HG03159 (cell line): Measurements from ENCODE around the gene ARHGAP44.

ENCODE experiments used
- ATAC-seq: cut with Tn5 transposase; IDR thresholded peaks from one replicate; pipeline ENCODE4 v1.9.1; 2021; ENCODE audit warnings: mild to moderate bottlenecking, moderate library complexity; ENCODE audit not compliant: unreplicated experiment

The ARHGAP44 gene, protein sequence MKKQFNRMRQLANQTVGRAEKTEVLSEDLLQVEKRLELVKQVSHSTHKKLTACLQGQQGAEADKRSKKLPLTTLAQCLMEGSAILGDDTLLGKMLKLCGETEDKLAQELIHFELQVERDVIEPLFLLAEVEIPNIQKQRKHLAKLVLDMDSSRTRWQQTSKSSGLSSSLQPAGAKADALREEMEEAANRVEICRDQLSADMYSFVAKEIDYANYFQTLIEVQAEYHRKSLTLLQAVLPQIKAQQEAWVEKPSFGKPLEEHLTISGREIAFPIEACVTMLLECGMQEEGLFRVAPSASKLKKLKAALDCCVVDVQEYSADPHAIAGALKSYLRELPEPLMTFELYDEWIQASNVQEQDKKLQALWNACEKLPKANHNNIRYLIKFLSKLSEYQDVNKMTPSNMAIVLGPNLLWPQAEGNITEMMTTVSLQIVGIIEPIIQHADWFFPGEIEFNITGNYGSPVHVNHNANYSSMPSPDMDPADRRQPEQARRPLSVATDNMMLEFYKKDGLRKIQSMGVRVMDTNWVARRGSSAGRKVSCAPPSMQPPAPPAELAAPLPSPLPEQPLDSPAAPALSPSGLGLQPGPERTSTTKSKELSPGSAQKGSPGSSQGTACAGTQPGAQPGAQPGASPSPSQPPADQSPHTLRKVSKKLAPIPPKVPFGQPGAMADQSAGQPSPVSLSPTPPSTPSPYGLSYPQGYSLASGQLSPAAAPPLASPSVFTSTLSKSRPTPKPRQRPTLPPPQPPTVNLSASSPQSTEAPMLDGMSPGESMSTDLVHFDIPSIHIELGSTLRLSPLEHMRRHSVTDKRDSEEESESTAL

DNA sequence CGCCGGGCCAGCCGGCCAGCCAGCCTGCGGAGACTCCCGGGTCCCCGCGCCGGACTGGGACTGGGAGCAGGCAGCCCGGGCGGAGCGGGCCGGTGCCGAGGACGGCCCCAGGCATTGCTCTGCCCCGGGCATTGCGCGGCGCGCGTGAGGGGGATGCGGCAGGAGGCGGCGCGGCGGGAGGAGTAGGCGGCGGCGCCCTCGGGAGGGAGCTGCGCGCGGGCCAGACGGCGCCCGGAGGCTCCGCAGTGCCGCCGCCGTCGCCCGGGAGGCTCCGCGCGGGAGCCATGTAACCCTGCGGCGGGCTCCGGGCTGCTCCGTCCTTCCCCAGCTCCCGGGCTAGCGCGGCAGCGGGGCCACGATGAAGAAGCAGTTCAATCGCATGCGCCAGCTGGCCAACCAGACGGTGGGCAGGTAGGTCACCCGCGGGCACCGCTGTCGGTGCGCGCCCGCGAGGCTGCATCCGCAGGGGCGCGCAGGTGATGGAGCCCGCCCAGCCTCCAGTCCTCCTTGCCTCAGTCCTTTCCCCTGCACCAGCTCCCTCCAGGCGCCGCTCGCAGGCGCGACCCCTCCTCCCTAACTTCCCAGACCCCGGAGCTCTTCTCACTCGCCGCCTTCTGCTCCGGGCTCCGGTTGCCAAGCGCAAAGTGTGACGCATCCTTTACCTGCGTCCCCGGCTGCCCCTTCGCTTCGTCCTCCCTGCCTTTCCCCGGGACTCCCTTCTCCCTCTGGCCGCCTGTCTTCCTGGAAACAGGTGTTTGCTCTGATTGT lies at the start of gene ARHGAP44:
Gene ARHGAP44, plus strand, starts transcription at position 18 of the 768 bp plus-strand sequence. Its CDS starts 341 bp downstream, at position 359.
- peak; percentile 78 for ATAC-seq

- ATAC-seq: no peak
Observed at GRCh38 chr17:12739500-12739899, 49.8 kb upstream of the ARHGAP44 start.

DNA sequence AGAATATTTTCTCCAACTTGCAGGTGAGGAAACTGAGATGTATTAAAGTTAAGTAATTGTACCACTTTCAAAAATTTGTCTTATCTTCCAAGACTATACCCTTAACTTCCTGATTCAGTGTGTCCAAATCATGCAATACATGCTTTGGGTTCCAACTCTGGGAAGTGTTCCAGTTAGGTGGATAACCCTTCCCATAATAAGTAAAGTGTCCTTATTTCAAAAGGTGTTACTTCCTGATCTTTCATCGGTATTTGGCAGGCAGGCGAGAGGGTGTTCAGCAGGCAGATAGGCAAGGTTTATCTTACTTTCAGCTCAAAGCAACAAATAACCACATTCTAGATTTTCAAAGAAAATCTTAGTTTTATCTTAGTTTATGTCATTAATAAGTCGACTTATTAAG lies 46.3 kb upstream of the ARHGAP44 start:
- no peak for ATAC-seq

- no peak for ATAC-seq
Observed at GRCh38 chr17:12744298-12744697, 45.0 kb upstream of the ARHGAP44 start.

DNA sequence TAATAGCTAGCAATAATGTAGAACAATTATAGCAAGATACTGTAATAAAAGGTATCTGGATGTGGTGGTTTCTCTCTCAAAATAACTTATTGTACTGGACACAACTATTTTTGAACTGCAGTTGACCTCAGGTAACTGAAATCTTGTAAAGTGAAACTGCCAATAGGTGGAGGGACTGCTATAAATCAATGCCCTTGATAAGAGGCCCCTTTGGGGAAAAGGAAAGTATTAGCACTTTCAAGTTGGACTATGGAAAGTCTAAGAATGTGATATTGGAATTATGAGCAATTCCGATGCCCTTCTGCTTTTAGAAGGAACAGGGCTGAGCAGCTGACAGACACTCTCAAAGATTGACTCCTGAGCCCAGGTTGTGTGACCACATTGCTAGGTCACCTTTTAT lies 44.5 kb upstream of the ARHGAP44 start:
- no peak for ATAC-seq

GRCh38 chr17:12745486-12745885 lies 43.8 kb upstream of the ARHGAP44 start:
- no peak for ATAC-seq

DNA sequence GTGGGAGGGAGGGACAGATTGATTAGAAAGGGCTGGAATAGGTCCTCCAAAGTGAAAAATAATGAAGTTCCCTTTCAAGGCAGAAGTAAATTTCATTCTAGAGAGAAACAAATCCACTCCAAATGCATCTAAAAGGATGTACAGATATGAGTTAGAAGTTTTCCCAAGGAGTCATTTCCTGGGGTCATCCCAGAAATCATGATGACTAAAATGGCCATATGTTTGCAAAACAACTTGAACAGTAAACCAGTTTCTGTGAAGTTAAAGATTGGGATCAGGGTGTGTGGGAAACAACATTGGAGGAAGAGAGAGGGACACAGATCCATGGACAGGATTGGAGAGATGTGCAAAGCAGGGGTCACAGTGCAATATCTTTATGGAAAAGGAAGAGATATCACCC lies 32.5 kb upstream of the ARHGAP44 start:
- ATAC-seq: no peak

GRCh38 chr17:12759090-12759489 lies 30.2 kb upstream of the ARHGAP44 start:
- ATAC-seq: no peak

DNA sequence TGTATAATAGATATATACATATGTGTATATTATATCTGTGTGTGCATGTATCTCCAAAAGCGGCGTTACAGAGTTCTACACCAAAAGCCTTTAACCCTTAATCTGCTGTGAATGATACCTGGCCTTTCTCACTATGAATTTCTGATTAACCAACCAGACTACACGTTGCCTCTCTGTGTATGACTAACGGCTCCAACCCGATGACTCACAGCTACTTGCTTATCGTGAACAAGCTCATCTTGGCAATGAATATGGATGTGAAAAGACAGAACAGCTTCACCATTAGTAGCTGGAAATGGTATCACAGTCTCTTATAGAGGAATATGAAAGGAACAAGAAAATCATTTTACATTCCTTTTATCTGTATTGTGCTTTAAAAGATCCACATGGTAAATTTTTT lies 23.8 kb upstream of the ARHGAP44 start:
- ATAC-seq: no peak

GRCh38 chr17:12768255-12768654 lies 21.0 kb upstream of the ARHGAP44 start:
- ATAC-seq: no peak

DNA sequence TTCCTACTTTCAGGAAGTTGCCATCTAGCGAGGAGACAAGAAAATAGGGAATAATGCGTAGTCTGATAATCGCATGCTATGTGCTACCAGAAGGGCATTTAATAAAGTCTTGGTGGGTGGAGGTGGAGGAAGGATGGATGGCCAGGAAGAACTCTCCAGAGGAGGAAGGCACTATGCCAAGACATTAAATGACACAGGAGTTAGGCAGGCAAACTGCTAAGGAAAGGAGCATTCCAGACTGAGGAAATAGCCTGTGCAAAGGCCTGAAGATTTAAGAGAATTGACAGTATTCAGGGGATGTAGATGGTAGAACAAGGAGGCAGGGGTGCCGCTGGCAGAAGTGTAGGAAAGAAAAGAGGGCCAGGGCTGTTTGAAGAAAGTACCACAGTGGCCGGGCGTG lies 19.3 kb upstream of the ARHGAP44 start:
- ATAC-seq: no peak

DNA sequence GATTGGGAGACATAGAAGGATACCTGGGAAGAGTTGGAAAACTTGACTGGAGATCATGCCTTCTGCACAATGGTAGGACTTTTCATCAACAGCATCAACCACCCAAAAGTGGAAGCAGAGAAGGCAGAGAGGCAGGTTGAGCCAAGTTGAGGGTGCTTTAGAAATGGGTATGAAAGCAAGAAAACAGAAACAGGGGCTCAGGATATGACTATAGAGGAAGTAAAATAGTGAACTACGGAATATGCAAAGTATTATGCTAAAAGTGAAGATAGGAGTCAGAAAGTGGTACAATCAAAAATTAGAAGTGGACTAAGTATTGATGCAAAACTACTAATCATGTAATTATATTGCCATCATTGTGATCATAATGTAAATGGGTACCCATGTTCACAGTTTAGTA lies 16.1 kb upstream of the ARHGAP44 start:
- no peak for ATAC-seq

GRCh38 chr17:12789075-12789480 lies 220 bp upstream of the ARHGAP44 start:
- ATAC-seq: peak; percentile 87

DNA sequence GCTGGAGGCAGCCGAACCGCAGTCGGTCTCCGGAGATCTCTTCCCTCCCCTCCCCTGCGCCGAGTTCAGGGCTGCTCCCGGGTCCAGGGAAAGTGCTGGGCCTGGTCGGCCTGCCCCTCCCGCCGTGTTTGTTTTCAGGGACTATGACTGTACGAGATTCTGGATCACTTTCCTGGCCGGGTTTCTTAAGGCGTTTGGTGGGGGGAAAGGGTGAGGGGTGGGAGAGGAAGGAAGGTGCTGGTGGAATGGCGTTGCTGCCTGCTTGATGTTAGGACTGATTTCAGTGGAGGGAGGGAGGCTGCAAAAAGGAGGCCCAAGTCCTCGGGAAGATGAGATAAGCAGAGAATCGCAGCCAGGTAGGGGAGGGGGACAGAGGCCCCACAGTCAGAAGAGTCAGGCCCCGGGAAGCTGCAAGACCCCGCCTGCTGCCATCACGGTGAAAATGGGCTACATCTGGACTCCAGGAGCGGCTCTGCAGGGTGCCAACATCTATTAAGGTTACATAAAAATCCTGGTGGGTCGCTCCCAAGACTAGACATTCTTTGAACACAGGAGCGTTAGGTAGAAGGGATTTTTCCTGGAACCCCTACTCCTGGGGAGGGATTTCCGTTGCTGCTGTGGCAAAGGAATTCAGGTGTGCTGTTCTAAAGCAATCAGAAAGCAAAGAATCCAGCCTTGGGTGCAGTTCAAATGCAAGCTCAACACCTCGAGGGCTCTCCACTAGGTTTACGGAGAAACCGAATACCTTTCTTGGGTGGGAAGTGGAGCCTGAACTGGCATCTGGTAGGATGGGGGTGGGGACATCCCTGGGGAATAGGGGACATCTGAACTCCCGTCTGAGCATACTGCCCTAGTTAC lies 1.2 kb downstream of the ARHGAP44 start:
- ATAC-seq: no peak

DNA sequence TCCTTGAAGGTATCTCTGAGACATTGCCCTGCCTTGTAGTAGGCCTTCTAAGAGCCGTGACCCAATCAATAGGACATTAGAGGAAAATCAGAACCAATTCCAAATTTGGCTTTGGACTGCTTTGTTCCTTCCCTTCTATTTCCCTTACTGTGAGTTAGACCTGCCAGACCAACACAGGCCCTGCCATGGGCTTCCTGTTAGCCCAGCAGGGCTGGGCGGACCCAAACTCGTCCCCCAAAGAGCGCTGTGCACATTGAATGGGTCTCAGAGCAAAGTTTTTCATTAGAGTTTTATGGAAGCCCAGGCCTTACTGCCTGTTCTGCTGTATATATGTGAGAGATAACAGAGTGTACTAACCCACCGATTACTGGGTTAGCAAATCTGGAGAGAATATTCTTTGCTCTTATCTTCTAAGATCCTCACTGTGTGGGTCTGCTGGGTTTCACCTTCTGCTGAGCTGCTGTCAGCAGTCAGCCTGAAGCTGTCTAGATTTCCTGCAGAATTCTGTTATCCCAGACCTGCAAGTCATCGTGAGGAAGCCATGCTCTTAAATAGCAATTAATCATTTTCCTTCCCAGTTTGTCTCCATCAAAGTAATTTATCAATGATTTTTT lies 5.7 kb downstream of the ARHGAP44 start:
- no peak for ATAC-seq

DNA sequence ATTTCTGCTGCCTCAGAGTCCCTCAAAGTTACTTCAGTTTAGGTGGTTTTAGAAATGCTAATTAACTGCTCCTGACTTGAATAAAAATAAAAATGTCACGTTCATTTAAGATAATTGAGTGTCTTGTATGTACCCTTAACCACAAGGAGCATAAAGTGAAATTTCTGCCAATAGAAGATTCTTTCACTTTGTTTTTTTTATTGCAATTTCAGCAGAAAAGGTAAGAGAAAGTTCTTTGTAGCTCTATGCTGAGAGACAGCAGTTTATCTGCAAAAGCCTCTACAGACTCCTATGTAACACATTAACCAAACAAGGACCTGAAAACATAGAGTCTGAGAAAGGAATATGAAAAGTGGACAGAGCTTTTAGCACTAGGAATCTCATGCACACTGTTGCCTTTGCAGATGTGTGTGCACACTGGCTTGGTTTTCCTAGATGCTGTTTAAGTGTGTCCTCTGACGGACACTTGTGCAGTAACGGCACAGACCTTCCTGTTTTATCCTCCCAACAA lies 11.6 kb downstream of the ARHGAP44 start:
- no peak for ATAC-seq

GRCh38 chr17:12806630-12807029 lies 17.3 kb downstream of the ARHGAP44 start:
- no peak for ATAC-seq

DNA sequence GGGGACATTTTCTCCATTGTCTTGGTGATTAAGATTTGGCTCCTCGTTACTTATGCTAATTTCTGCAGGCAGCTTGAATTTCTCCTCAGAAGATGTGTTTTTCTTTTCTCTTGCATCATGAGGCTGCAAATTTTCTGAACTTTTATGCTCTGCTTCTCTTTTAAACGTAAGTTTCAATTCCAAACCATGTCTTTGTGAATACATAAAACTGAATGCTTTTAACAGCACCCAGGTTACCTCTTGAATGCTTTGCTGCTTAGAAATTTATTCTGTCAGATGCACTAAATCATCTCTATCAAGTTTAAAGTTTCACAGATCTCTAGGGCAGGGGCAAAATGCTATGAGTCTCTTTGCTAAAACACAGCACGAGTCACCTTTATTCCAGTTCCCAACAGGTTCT lies 19.4 kb downstream of the ARHGAP44 start:
- ATAC-seq: no peak

GRCh38 chr17:12812877-12813276 lies 23.6 kb downstream of the ARHGAP44 start:
- no peak for ATAC-seq

GRCh38 chr17:12813664-12814063 lies 24.4 kb downstream of the ARHGAP44 start:
- ATAC-seq: no peak
